ENCODE measurements around the gene SPECC1. TPM values are rescaled to one million over a fixed set of nuclear protein-coding genes. Genes with fewer than 3 reads are reported as not detected.

Gene SPECC1
- total and polyA plus RNA-seq, 9 of the 15 experiments (the other 6 are each of a cell fraction or from before 2014, with no cell fraction given): 2.4 to 19.6 (median 14.7) TPM

DNA sequence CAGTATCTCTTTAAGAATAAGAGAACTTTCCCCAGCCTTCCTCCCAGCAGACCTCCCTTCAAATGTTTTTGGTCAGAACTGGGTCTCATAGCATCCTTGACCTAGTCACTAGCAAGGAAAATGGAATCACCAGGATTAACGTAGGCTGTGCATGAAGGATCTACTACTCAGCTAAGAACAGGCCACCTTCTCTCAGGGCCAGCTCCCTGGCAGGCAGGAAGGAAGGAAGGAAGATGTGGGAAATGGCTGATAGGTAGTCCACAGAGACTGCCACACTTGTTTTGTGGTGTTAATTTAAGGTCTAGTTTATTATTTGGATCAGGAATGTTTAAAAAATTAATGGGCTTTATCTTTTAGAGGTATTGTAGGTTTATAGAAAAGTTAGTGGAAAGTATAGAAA is 136.4 kb downstream of the SPECC1 start:
- WGBS (ENCODE audit: insufficient coverage, low coverage, missing lambda C conversion rate): 70% methylated on average over 1 of the region's 1 CpG
- BruUV-seq (replicated peaks): no TSS peak
- ChIA-PET POLR2A (no interaction called here), CTCF (ENCODE audit: low intra/inter-chr PET ratio) (no interaction called here)
- no peak for TF ChIP-seq RAD51 (IDR thresholded peaks at IDR 0.05; ENCODE audit: borderline replicate concordance, low read depth)
- no peak for TF ChIP-seq MCM7 (IDR thresholded peaks at IDR 0.05)
- TF ChIP-seq RUNX1 (IDR thresholded peaks at IDR 0.05; ENCODE audit: low read depth): no peak
- TF ChIP-seq MTA1 (IDR thresholded peaks at IDR 0.05; ENCODE audit: borderline replicate concordance): no peak
- TF ChIP-seq, protein P1, sequence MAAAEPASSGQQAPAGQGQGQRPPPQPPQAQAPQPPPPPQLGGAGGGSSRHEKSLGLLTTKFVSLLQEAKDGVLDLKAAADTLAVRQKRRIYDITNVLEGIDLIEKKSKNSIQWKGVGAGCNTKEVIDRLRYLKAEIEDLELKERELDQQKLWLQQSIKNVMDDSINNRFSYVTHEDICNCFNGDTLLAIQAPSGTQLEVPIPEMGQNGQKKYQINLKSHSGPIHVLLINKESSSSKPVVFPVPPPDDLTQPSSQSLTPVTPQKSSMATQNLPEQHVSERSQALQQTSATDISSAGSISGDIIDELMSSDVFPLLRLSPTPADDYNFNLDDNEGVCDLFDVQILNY (CRISPR knock-in tag; IDR thresholded peaks at IDR 0.05): no peak
- Histone ChIP-seq H3K36me3 (ENCODE audit: control insufficient read depth, insufficient read depth, low read length) (no peaks in the 10 kb centered on the region), H3K4me2 (ENCODE audit: insufficient read depth, low read length) (no peak overlapping the region), H3K9ac (ENCODE audit: insufficient read depth in 1 of 2, low read depth in 2 of 2, low read length in 2 of 2) (no peak overlapping the region), H4K20me1 (replicated peaks; ENCODE audit: control insufficient read depth, insufficient read depth, low read length) (no peaks in the 10 kb centered on the region), H3K9me3 (replicated peaks; ENCODE audit: control insufficient read depth, insufficient read depth, low read depth, low read length) (no peaks in the 10 kb centered on the region), H3K9me1 (ENCODE audit: control insufficient read depth, insufficient read depth, low read length) (no peaks in the 10 kb centered on the region), H3K4me1 (replicated peaks in 1 of 2; ENCODE audit: control insufficient read depth in 2 of 2, insufficient read depth in 2 of 2, low read length in 2 of 2) (peaks cover 3 to 10% of the 10 kb centered on the region in 2 experiments; a peak in 4 of 5 replicates), H3K27ac (ENCODE audit: extremely low read depth, low read depth, low read length) (no peak overlapping the region), H3K4me3 (no peak overlapping the region), H3K27me3 (ENCODE audit: control insufficient read depth in 2 of 2, insufficient read depth in 2 of 2, low read length in 2 of 2) (no peaks in the 10 kb centered on the region), H3K79me2 (ENCODE audit: control insufficient read depth, insufficient read depth, low read length) (no peaks in the 10 kb centered on the region), H2AFZ (ENCODE audit: low read depth, low read length) (no peak overlapping the region)
- DNase-seq (ENCODE audit: extremely low read depth in 1 of 4, low spot score in 3 of 4): no peak
- intact Hi-C loops (cut with micrococcal nuclease) (no loop called here), in situ Hi-C loops (cut with MboI) (no loop called here)
- no peak for FAIRE-seq
- no peak for ATAC-seq

GRCh38 chr17:20149251-20149650 is 140.1 kb downstream of the SPECC1 start:
- Histone ChIP-seq H4K20me1 (replicated peaks; ENCODE audit: control insufficient read depth, insufficient read depth, low read length) (no peaks in the 10 kb centered on the region), H3K79me2 (ENCODE audit: control insufficient read depth, insufficient read depth, low read length) (no peaks in the 10 kb centered on the region), H3K4me3 (no peak overlapping the region), H3K4me1 (replicated peaks in 1 of 2; ENCODE audit: control insufficient read depth in 2 of 2, insufficient read depth in 2 of 2, low read length in 2 of 2) (no peaks in the 10 kb centered on the region), H3K4me2 (ENCODE audit: insufficient read depth, low read length) (no peak overlapping the region), H3K9me3 (replicated peaks; ENCODE audit: control insufficient read depth, insufficient read depth, low read depth, low read length) (no peaks in the 10 kb centered on the region), H3K9me1 (ENCODE audit: control insufficient read depth, insufficient read depth, low read length) (no peaks in the 10 kb centered on the region), H3K9ac (ENCODE audit: insufficient read depth in 1 of 2, low read depth in 2 of 2, low read length in 2 of 2) (no peak overlapping the region), H3K27me3 (ENCODE audit: control insufficient read depth in 2 of 2, insufficient read depth in 2 of 2, low read length in 2 of 2) (no peaks in the 10 kb centered on the region), H2AFZ (ENCODE audit: low read depth, low read length) (no peak overlapping the region), H3K27ac (ENCODE audit: extremely low read depth, low read depth, low read length) (no peak overlapping the region), H3K36me3 (ENCODE audit: control insufficient read depth, insufficient read depth, low read length) (no peaks in the 10 kb centered on the region)
- DNase-seq (ENCODE audit: extremely low read depth in 1 of 4, low spot score in 3 of 4) (no peak), ATAC-seq (no peak), FAIRE-seq (no peak)
- intact Hi-C loops (cut with micrococcal nuclease): no loop called here
- in situ Hi-C loops (cut with MboI): no loop called here
- no peak for TF ChIP-seq POU5F1 (IDR thresholded peaks at IDR 0.05; ENCODE audit: borderline replicate concordance, low read depth, low read length, partially characterized antibody)
- ChIA-PET CTCF (ENCODE audit: low intra/inter-chr PET ratio) (no interaction called here), POLR2A (interaction anchor here (0.7 kb wide), 1 partner anchor 39 kb away, joined by 3 read pairs; no protein-coding TSS in a partner anchor)
- 71% methylated on average over 4 of the region's 4 CpGs for WGBS (ENCODE audit: insufficient coverage, low coverage, missing lambda C conversion rate)
- no TSS peak for BruUV-seq (replicated peaks)
